CD14-positive monocyte (primary cell): Measurements from ENCODE around the gene FIGN. TPM values are rescaled to one million over a fixed set of nuclear protein-coding genes. Genes with fewer than 3 reads are reported as not detected.

Experiments used
- DNase-seq, 3 donors: peaks; one replicate each; pipeline ENCODE4 v3.0.0-alpha.2; 2011 to 2022
- H2AFZ ChIP-seq: 2 replicates; pipeline ENCODE4 v1.6.0; 2012; ENCODE audit warnings: mild to moderate bottlenecking, low read depth, low read length, inconsistent platforms; ENCODE audit not compliant: insufficient read depth, poor library complexity, severe bottlenecking
- H3K27ac ChIP-seq, 2 donors: 1 replicate in 1 of 2; 2 replicates in 1 of 2; pipeline ENCODE4 v1.5.1; 2012 to 2013; ENCODE audit warnings: low read length in 2 of 2, control low read depth in 1 of 2, inconsistent platforms in 1 of 2, low read depth in 1 of 2, mild to moderate bottlenecking in 1 of 2
- H3K27me3 ChIP-seq, 2 donors: one replicate each; pipeline versions ENCODE4 v1.6.0 to v1.6.1; 2011 to 2013; ENCODE audit warnings: low read length in 2 of 2; ENCODE audit not compliant: control insufficient read depth in 2 of 2, insufficient read depth in 2 of 2
- H3K36me3 ChIP-seq, 2 donors: replicated peaks in 1 of 2; 1 replicate in 1 of 2; 2 replicates in 1 of 2; pipeline versions ENCODE4 v1.5.1 to v1.6.1; 2012 to 2013; ENCODE audit warnings: low read length in 2 of 2, control low read depth in 1 of 2, inconsistent platforms in 1 of 2, mild to moderate bottlenecking in 1 of 2; ENCODE audit not compliant: insufficient read depth in 2 of 2, control insufficient read depth in 1 of 2
- H3K4me1 ChIP-seq, 2 donors: 1 replicate in 1 of 2; 2 replicates in 1 of 2; pipeline versions ENCODE4 v1.5.1 to v1.6.1; 2012 to 2013; ENCODE audit warnings: low read length in 2 of 2, control low read depth in 1 of 2, inconsistent platforms in 1 of 2, mild to moderate bottlenecking in 1 of 2, moderate library complexity in 1 of 2; ENCODE audit not compliant: insufficient read depth in 2 of 2, control insufficient read depth in 1 of 2
- H3K4me2 ChIP-seq: replicated peaks from 2 replicates; pipeline ENCODE3; 2012; ENCODE audit warnings: low read length, moderate library complexity, mild to moderate bottlenecking; ENCODE audit not compliant: poor library complexity, severe bottlenecking; ENCODE audit errors: extremely low read depth
- H3K4me3 ChIP-seq, 3 experiments: fragments of 200-600 bp in 1 of 3; sonication (generic) in 1 of 3; replicated peaks in 1 of 3; 1 replicate in 2 of 3; 2 replicates in 1 of 3; pipeline ENCODE4 v1.5.1; 2011 to 2013; ENCODE audit warnings: low read length in 3 of 3, mild to moderate bottlenecking in 3 of 3, control low read depth in 2 of 3, low read depth in 2 of 3, inconsistent platforms in 1 of 3, moderate library complexity in 1 of 3
- H3K79me2 ChIP-seq: 2 replicates; pipeline ENCODE4 v1.6.0; 2012; ENCODE audit warnings: mild to moderate bottlenecking, control low read depth, inconsistent platforms, low read length, moderate library complexity; ENCODE audit not compliant: insufficient read depth
- H3K9ac ChIP-seq: 2 replicates; pipeline ENCODE4 v1.6.0; 2017; ENCODE audit warnings: low read length, mild to moderate bottlenecking; ENCODE audit not compliant: insufficient read depth, poor library complexity, severe bottlenecking
- H3K9me3 ChIP-seq, 2 donors: replicated peaks in 1 of 2; 1 replicate in 1 of 2; 2 replicates in 1 of 2; pipeline versions ENCODE4 v1.5.1 to v1.6.1; 2012 to 2013; ENCODE audit warnings: low read length in 2 of 2, control low read depth in 1 of 2; ENCODE audit not compliant: control insufficient read depth in 1 of 2, insufficient read depth in 1 of 2
- H4K20me1 ChIP-seq: 2 replicates; pipeline ENCODE4 v1.6.0; 2012; ENCODE audit warnings: mild to moderate bottlenecking, low read length, control low read depth, moderate library complexity; ENCODE audit not compliant: insufficient read depth
- H3K27ac Mint-ChIP-seq, 7 donors: one replicate each; pipeline ENCODE4 v1.8.0; 2020; ENCODE audit warnings: mild to moderate bottlenecking in 7 of 7, mixed read lengths in 7 of 7, moderate library complexity in 6 of 7, inconsistent platforms in 2 of 7
- H3K27me3 Mint-ChIP-seq, 3 donors: one replicate each; pipeline ENCODE4 v1.8.0; 2021 to 2022; ENCODE audit warnings: low read depth in 3 of 3, mild to moderate bottlenecking in 3 of 3, mixed read lengths in 3 of 3, moderate library complexity in 3 of 3, inconsistent platforms in 1 of 3
- H3K36me3 Mint-ChIP-seq, 2 donors: one replicate each; pipeline ENCODE4 v1.8.0; 2020; ENCODE audit warnings: mixed read lengths in 2 of 2, inconsistent platforms in 1 of 2, mild to moderate bottlenecking in 1 of 2
- H3K4me1 Mint-ChIP-seq: one replicate; pipeline ENCODE4 v1.8.0; 2020; ENCODE audit warnings: mild to moderate bottlenecking, mixed read lengths
- H3K4me3 Mint-ChIP-seq, 2 donors: one replicate each; pipeline ENCODE4 v1.8.0; 2020; ENCODE audit warnings: mild to moderate bottlenecking in 2 of 2, mixed read lengths in 2 of 2, moderate library complexity in 1 of 2
- H3K9me3 Mint-ChIP-seq, 7 donors: one replicate each; pipeline ENCODE4 v1.8.0; 2020 to 2022; ENCODE audit warnings: mixed read lengths in 7 of 7, mild to moderate bottlenecking in 6 of 7, moderate library complexity in 6 of 7, inconsistent platforms in 2 of 7
- CTCF ChIP-seq: fragments of 200-600 bp; IDR thresholded peaks from one replicate; pipeline ENCODE4 v1.8.0; 2022; ENCODE audit warnings: antibody characterized with exemption, mild to moderate bottlenecking
- WGBS: methylation state at CpG from one replicate; pipeline ENCODE4 v1.1.5; 2013; ENCODE audit warnings: missing lambda C conversion rate; ENCODE audit not compliant: insufficient coverage; 5-methylcytosine and 5-hydroxymethylcytosine counted together
- intact Hi-C, 2 donors: fragments of 100-400 bp; cut with micrococcal nuclease; formaldehyde crosslinking; loops; one replicate each; pipeline versions ENCODE4 v1.15.0 to v1.15.1; 2023
- polyA plus RNA-seq, 3 donors: library from polyadenylated mRNA; depleted of rRNA in 1 of 3; unstranded in 2 of 3; stranded (reverse) in 1 of 3; fragments of 300-500 nt in 2 of 3; fragments of >200 nt in 1 of 3; fragmentation: Illumina TruSeq in 2 of 3; gene quantifications; 1 replicate in 2 of 3; 2 replicates in 1 of 3; pipeline ENCODE4 v1.2.3, GENCODE V29; 2012 to 2021

FIGN gene
- polyA plus RNA-seq, 3 donors = not detected

- Histone ChIP-seq H3K36me3 (no peaks in the 10 kb centered on the region), H3K4me3 (no peak overlapping the region), H2AFZ (no peak overlapping the region), H3K4me2 (no peak overlapping the region), H3K9ac (no peak overlapping the region), H3K27me3 (peaks cover 31 to 63% of the 10 kb centered on the region in 2 donors), H3K9me3 (peaks cover 0 to 17% of the 10 kb centered on the region in 2 donors), H3K79me2 (no peaks in the 10 kb centered on the region), H3K27ac (no peak overlapping the region), H3K4me1 (peaks cover 0 to 3% of the 10 kb centered on the region in 2 donors), H4K20me1 (no peaks in the 10 kb centered on the region)
- no peak overlapping the region for H3K27ac Mint-ChIP-seq
- WGBS = 21% methylated on average over 5 of the region's 5 CpGs
- H3K36me3 Mint-ChIP-seq = peaks cover 0 to 2% of the 10 kb centered on the region in 2 donors
- peaks cover 4% of the 10 kb centered on the region for H3K4me1 Mint-ChIP-seq
- no peak for DNase-seq
- TF ChIP-seq CTCF = no peak
- peak overlapping the region in 1 of 2 donors; percentile 63 for H3K4me3 Mint-ChIP-seq
- H3K27me3 Mint-ChIP-seq = peaks cover 43 to 58% (median 58%) of the 10 kb centered on the region in 3 donors
- H3K9me3 Mint-ChIP-seq = peaks cover 0 to 9% (median 6%) of the 10 kb centered on the region in 7 donors
- intact Hi-C loops = no loop called here
Measured at GRCh38 chr2:163737190-163737439, 1.3 kb upstream of the FIGN start.

GRCh38 chr2:163736433-163737189 is 803 bp upstream of the FIGN start:
- Mint-ChIP-seq H3K4me3 (peak overlapping the region in 1 of 2 donors; percentile 63), H3K4me1 (peaks cover 4% of the 10 kb centered on the region), H3K27me3 (peaks cover 45 to 61% (median 61%) of the 10 kb centered on the region in 3 donors), H3K27ac (no peak overlapping the region), H3K36me3 (peaks cover 0 to 2% of the 10 kb centered on the region in 2 donors), H3K9me3 (peaks cover 0 to 9% (median 6%) of the 10 kb centered on the region in 7 donors)
- Histone ChIP-seq H3K27ac (no peak overlapping the region), H3K4me2 (no peak overlapping the region), H2AFZ (no peak overlapping the region), H4K20me1 (no peaks in the 10 kb centered on the region), H3K9ac (no peak overlapping the region), H3K36me3 (no peaks in the 10 kb centered on the region), H3K4me1 (peaks cover 0 to 3% of the 10 kb centered on the region in 2 donors), H3K9me3 (peaks cover 0 to 17% of the 10 kb centered on the region in 2 donors), H3K27me3 (peaks cover 31 to 63% of the 10 kb centered on the region in 2 donors), H3K4me3 (no peak overlapping the region), H3K79me2 (no peaks in the 10 kb centered on the region)
- WGBS = 3% methylated on average over 38 of the region's 54 CpGs
- DNase-seq = no peak
- TF ChIP-seq CTCF = no peak
- intact Hi-C loops = no loop called here
